ENCODE results near the gene TUBA1B.

The TUBA1B gene

GRCh38 chr12:49105504-49106084, 25.6 kb downstream of the TUBA1B start:
- ChIA-PET CTCF (interaction anchor here (2.9 kb wide), 1 partner anchor 17 kb away, joined by 12 read pairs; no protein-coding TSS in a partner anchor), POLR2A (interaction anchor here (1.5 to 5.0 kb wide), 2 partner anchors 25 to 36 kb away, joined by 4 to 26 read pairs; partner anchors contain the start of genes RHEBL1 and TUBA1B)
- TF ChIP-seq ARNT (IDR thresholded peaks at IDR 0.05) (no peak), PKNOX1 (IDR thresholded peaks at IDR 0.05) (no peak), FOXA1 (IDR thresholded peaks at IDR 0.05) (no peak), TARDBP (IDR thresholded peaks at IDR 0.05) (no peak), L3MBTL2 (conservative IDR thresholded peaks at IDR 0.05) (no peak), ELF4 (IDR thresholded peaks at IDR 0.05) (no peak), ZNF384 (IDR thresholded peaks at IDR 0.05) (no peak), FOXK2 (IDR thresholded peaks at IDR 0.05) (no peak)
- DNase-seq (ENCODE audit: extremely low spot score) = no peak

- ChIA-PET POLR2A (interaction anchor here (1.5 to 5.0 kb wide), 2 partner anchors 26 to 35 kb away, joined by 4 to 26 read pairs; partner anchors contain the start of genes RHEBL1 and TUBA1B), CTCF (interaction anchor here (1.2 to 2.9 kb wide), 2 partner anchors 17 to 41 kb away, joined by 3 to 12 read pairs; no protein-coding TSS in a partner anchor)
- TF ChIP-seq LEF1 (IDR thresholded peaks at IDR 0.05; ENCODE audit: borderline replicate concordance) (no peak), FOXM1 (IDR thresholded peaks at IDR 0.05; ENCODE audit: borderline replicate concordance) (no peak), ARNT (IDR thresholded peaks at IDR 0.05) (no peak), SUZ12 (IDR thresholded peaks at IDR 0.05) (no peak), PKNOX1 (IDR thresholded peaks at IDR 0.05) (no peak), BHLHE40 (IDR thresholded peaks at IDR 0.05; ENCODE audit: borderline replicate concordance) (no peak), SP1 (IDR thresholded peaks at IDR 0.05) (no peak), ZNF384 (IDR thresholded peaks at IDR 0.05) (no peak), ELF4 (IDR thresholded peaks at IDR 0.05) (no peak), TARDBP (IDR thresholded peaks at IDR 0.05) (no peak), FOXA1 (IDR thresholded peaks at IDR 0.05) (no peak), NFRKB (IDR thresholded peaks at IDR 0.05) (no peak), L3MBTL2 (conservative IDR thresholded peaks at IDR 0.05) (no peak)
Measured at GRCh38 chr12:49104822-49105221, 26.4 kb downstream of the TUBA1B start.

GRCh38 chr12:49100380-49100779, 30.8 kb downstream of the TUBA1B start:
- DNase-seq (ENCODE audit: extremely low spot score) = no peak
- POLR2A ChIA-PET = interaction anchor here (1.4 to 4.4 kb wide), 3 partner anchors 10 to 31 kb away, joined by 6 to 27 read pairs (median 19); partner anchors contain the start of genes LMBR1L and TUBA1B
- CTCF ChIA-PET = interaction anchor here (1.2 to 4.9 kb wide), 3 partner anchors 9 to 12 kb away, joined by 3 to 35 read pairs (median 5); no protein-coding TSS in a partner anchor
- TF ChIP-seq PKNOX1 (IDR thresholded peaks at IDR 0.05) (no peak), SP1 (IDR thresholded peaks at IDR 0.05) (no peak), ZNF384 (IDR thresholded peaks at IDR 0.05) (no peak), ARNT (IDR thresholded peaks at IDR 0.05) (no peak)

More at GRCh38 chr12:49104822-49105221, 26.4 kb downstream of the TUBA1B start:
- no peak for DNase-seq (ENCODE audit: extremely low spot score)

- DNase-seq (ENCODE audit: extremely low spot score) = no peak
- CTCF ChIA-PET = interaction anchor here (0.7 to 4.9 kb wide), 6 partner anchors 10 to 138 kb away, joined by 3 to 35 read pairs (median 9); partner anchors contain the start of gene LMBR1L
- POLR2A ChIA-PET = interaction anchor here (0.9 to 4.4 kb wide), 3 partner anchors 11 to 33 kb away, joined by 3 to 27 read pairs (median 19); partner anchors contain the start of genes LMBR1L and TUBA1B
- TF ChIP-seq ARNT (IDR thresholded peaks at IDR 0.05) (no peak), TARDBP (IDR thresholded peaks at IDR 0.05) (no peak), CTBP1 (IDR thresholded peaks at IDR 0.05; ENCODE audit: borderline replicate concordance) (no peak), SP1 (IDR thresholded peaks at IDR 0.05) (no peak), BHLHE40 (IDR thresholded peaks at IDR 0.05; ENCODE audit: borderline replicate concordance) (no peak), FOXK2 (IDR thresholded peaks at IDR 0.05) (no peak), ELF4 (IDR thresholded peaks at IDR 0.05) (no peak), LEF1 (IDR thresholded peaks at IDR 0.05; ENCODE audit: borderline replicate concordance) (no peak), SUZ12 (IDR thresholded peaks at IDR 0.05) (no peak), ZNF384 (IDR thresholded peaks at IDR 0.05) (no peak), FOXM1 (IDR thresholded peaks at IDR 0.05; ENCODE audit: borderline replicate concordance) (no peak), FOXA1 (IDR thresholded peaks at IDR 0.05) (no peak), NFRKB (IDR thresholded peaks at IDR 0.05) (no peak), PKNOX1 (IDR thresholded peaks at IDR 0.05) (no peak), L3MBTL2 (conservative IDR thresholded peaks at IDR 0.05) (no peak), HDGF (IDR thresholded peaks at IDR 0.05; ENCODE audit: borderline replicate concordance) (no peak)
Measured at GRCh38 chr12:49098703-49099102, 32.5 kb downstream of the TUBA1B start.

GRCh38 chr12:49098035-49098451, 33.2 kb downstream of the TUBA1B start:
- no peak for TF ChIP-seq BHLHE40 (IDR thresholded peaks at IDR 0.05; ENCODE audit: borderline replicate concordance)
- TF ChIP-seq PKNOX1 (IDR thresholded peaks at IDR 0.05) = no peak
- no peak for TF ChIP-seq ARNT (IDR thresholded peaks at IDR 0.05)
- TF ChIP-seq ELF4 (IDR thresholded peaks at IDR 0.05) = no peak
- TF ChIP-seq NFRKB (IDR thresholded peaks at IDR 0.05) = no peak
- TF ChIP-seq LEF1 (IDR thresholded peaks at IDR 0.05; ENCODE audit: borderline replicate concordance) = no peak
- no peak for TF ChIP-seq SP1 (IDR thresholded peaks at IDR 0.05)
- TF ChIP-seq HDGF (IDR thresholded peaks at IDR 0.05; ENCODE audit: borderline replicate concordance) = no peak
- DNase-seq (ENCODE audit: extremely low spot score) = peak; percentile 78
- CTCF ChIA-PET = interaction anchor here (0.7 to 4.9 kb wide), 5 partner anchors 10 to 139 kb away, joined by 3 to 35 read pairs (median 13); partner anchors contain the start of gene LMBR1L
- POLR2A ChIA-PET = interaction anchor here (0.9 to 4.4 kb wide), 2 partner anchors 11 to 33 kb away, joined by 3 to 27 read pairs; partner anchors contain the start of gene TUBA1B

Data from HEK293T (cell line).